Effector memory CD8-positive, alpha-beta T cell (primary cell): ENCODE measurements around the gene TBX3.
A peak's percentile ranks its signal among the peaks of the same experiment; 100 is the strongest.

Experiments used
- ATAC-seq: fragments of 150-1000 bp; cut with Tn5 transposase; replicated peaks from 2 replicates; pipeline ENCODE4 v1.10.0; 2021; ENCODE audit warnings: mild to moderate bottlenecking, moderate library complexity
- DNase-seq, 3 experiments: peaks; one replicate each; pipeline ENCODE4 v3.0.0; 2021
- H3K27ac Mint-ChIP-seq, 2 donors: one replicate each; pipeline ENCODE4 v1.8.0; 2022; ENCODE audit warnings: mild to moderate bottlenecking in 2 of 2, mixed read lengths in 2 of 2, moderate library complexity in 2 of 2
- H3K27me3 Mint-ChIP-seq, 2 donors: one replicate each; pipeline ENCODE4 v1.8.0; 2022; ENCODE audit warnings: mixed read lengths in 2 of 2
- H3K36me3 Mint-ChIP-seq: one replicate; pipeline ENCODE4 v1.8.0; 2022; ENCODE audit warnings: mild to moderate bottlenecking, moderate library complexity, mixed read lengths; ENCODE audit not compliant: insufficient read depth
- H3K4me1 Mint-ChIP-seq, 2 donors: one replicate each; pipeline ENCODE4 v1.8.0; 2022; ENCODE audit warnings: low read depth in 2 of 2, mixed read lengths in 2 of 2
- H3K4me3 Mint-ChIP-seq, 2 donors: one replicate each; pipeline ENCODE4 v1.8.0; 2022; ENCODE audit warnings: mild to moderate bottlenecking in 2 of 2, mixed read lengths in 2 of 2, moderate library complexity in 2 of 2
- H3K9me3 Mint-ChIP-seq, 2 donors: one replicate each; pipeline ENCODE4 v1.8.0; 2022; ENCODE audit warnings: mixed read lengths in 2 of 2

TBX3 gene

GRCh38 chr12:114631242-114631641 lies 52.7 kb downstream of the TBX3 start:
- Mint-ChIP-seq H3K36me3 (no peaks in the 10 kb centered on the region), H3K27ac (no peak overlapping the region), H3K9me3 (no peaks in the 10 kb centered on the region), H3K27me3 (peaks cover 0 to 4% of the 10 kb centered on the region in 2 donors), H3K4me1 (no peaks in the 10 kb centered on the region), H3K4me3 (no peak overlapping the region)
- no peak for DNase-seq
- ATAC-seq: no peak

- no peak for ATAC-seq
- Mint-ChIP-seq H3K27me3 (peaks cover 0 to 4% of the 10 kb centered on the region in 2 donors), H3K9me3 (no peaks in the 10 kb centered on the region), H3K36me3 (no peaks in the 10 kb centered on the region), H3K27ac (no peak overlapping the region), H3K4me1 (no peaks in the 10 kb centered on the region), H3K4me3 (no peak overlapping the region)
- no peak for DNase-seq
Measured at GRCh38 chr12:114628199-114628598, 55.8 kb downstream of the TBX3 start.

- ATAC-seq: no peak
- Mint-ChIP-seq H3K4me1 (no peaks in the 10 kb centered on the region), H3K9me3 (no peaks in the 10 kb centered on the region), H3K27ac (no peak overlapping the region), H3K36me3 (no peaks in the 10 kb centered on the region), H3K4me3 (no peak overlapping the region), H3K27me3 (peaks cover 0 to 4% of the 10 kb centered on the region in 2 donors)
- DNase-seq: no peak
Measured at GRCh38 chr12:114627393-114627792, 56.6 kb downstream of the TBX3 start.

- H3K4me3 Mint-ChIP-seq: no peak overlapping the region
- no peaks in the 10 kb centered on the region for H3K9me3 Mint-ChIP-seq
- no peaks in the 10 kb centered on the region for H3K4me1 Mint-ChIP-seq
- ATAC-seq: no peak
- DNase-seq: peak in 1 of 3 experiments; percentile 1
- H3K27ac Mint-ChIP-seq: no peak overlapping the region
- peaks cover 0 to 4% of the 10 kb centered on the region in 2 donors for H3K27me3 Mint-ChIP-seq
- H3K36me3 Mint-ChIP-seq: no peaks in the 10 kb centered on the region
Measured at GRCh38 chr12:114625294-114625851, 58.6 kb downstream of the TBX3 start.

GRCh38 chr12:114623737-114624136 lies 60.2 kb downstream of the TBX3 start:
- DNase-seq (no peak), ATAC-seq (no peak)
- H3K4me1 Mint-ChIP-seq: no peaks in the 10 kb centered on the region
- H3K4me3 Mint-ChIP-seq: no peak overlapping the region
- no peaks in the 10 kb centered on the region for H3K9me3 Mint-ChIP-seq
- no peak overlapping the region for H3K27ac Mint-ChIP-seq
- H3K36me3 Mint-ChIP-seq: no peaks in the 10 kb centered on the region
- H3K27me3 Mint-ChIP-seq: peaks cover 0 to 2% of the 10 kb centered on the region in 2 donors
